Osteocyte (in vitro differentiated cells): Measurements from ENCODE around the gene MYO1F. TPM values are rescaled to one million over a fixed set of nuclear protein-coding genes. Genes with fewer than 3 reads are reported as not detected.
A peak's percentile ranks its signal among the peaks of the same experiment; 100 is the strongest.

Experiments
- DNase-seq: peaks from one replicate; pipeline ENCODE4 v3.0.0; 2021; ENCODE audit warnings: mixed read lengths; ENCODE audit not compliant: unreplicated experiment; ENCODE audit errors: extremely low spot score
- H3K27ac Mint-ChIP-seq: one replicate; pipeline ENCODE4 v1.8.0; 2021; ENCODE audit warnings: mild to moderate bottlenecking, mixed read lengths; ENCODE audit not compliant: unreplicated experiment
- H3K27me3 Mint-ChIP-seq: one replicate; pipeline ENCODE4 v1.8.0; 2021; ENCODE audit warnings: mixed read lengths; ENCODE audit not compliant: unreplicated experiment
- H3K36me3 Mint-ChIP-seq: one replicate; pipeline ENCODE4 v1.8.0; 2021; ENCODE audit warnings: mixed read lengths; ENCODE audit not compliant: unreplicated experiment
- H3K4me1 Mint-ChIP-seq: one replicate; pipeline ENCODE4 v1.8.0; 2021; ENCODE audit warnings: mixed read lengths; ENCODE audit not compliant: unreplicated experiment
- H3K4me3 Mint-ChIP-seq: one replicate; pipeline ENCODE4 v1.8.0; 2021; ENCODE audit warnings: mild to moderate bottlenecking, moderate library complexity, mixed read lengths; ENCODE audit not compliant: unreplicated experiment
- H3K9me3 Mint-ChIP-seq: one replicate; pipeline ENCODE4 v1.8.0; 2021; ENCODE audit warnings: mixed read lengths; ENCODE audit not compliant: unreplicated experiment
- CTCF ChIP-seq: fragments of 200-600 bp; sonication (generic); IDR thresholded peaks from 2 replicates; pipeline ENCODE4 v1.5.0; 2021; ENCODE audit warnings: antibody characterized with exemption, mild to moderate bottlenecking, moderate library complexity
- total RNA-seq: library from RNA; stranded (reverse); gene quantifications from 2 replicates; pipeline ENCODE4 v1.2.1, GENCODE V29; 2021

MYO1F gene
- total RNA-seq, 1 donor from 2014 or later = 0.43 TPM

GRCh38 chr19:8609279-8610040, 32.2 kb upstream of the MYO1F start:
- no peaks in the 10 kb centered on the region for H3K9me3 Mint-ChIP-seq
- peak; percentile 88 for DNase-seq

GRCh38 chr19:8608941-8609278, 31.7 kb upstream of the MYO1F start:
- H3K27ac Mint-ChIP-seq = peak overlapping the region; percentile 76
- no peaks in the 10 kb centered on the region for H3K9me3 Mint-ChIP-seq
- H3K27me3 Mint-ChIP-seq = no peaks in the 10 kb centered on the region
- no peak for DNase-seq
- TF ChIP-seq CTCF = no peak
- peaks cover 12% of the 10 kb centered on the region for H3K36me3 Mint-ChIP-seq
- peaks cover 39% of the 10 kb centered on the region for H3K4me1 Mint-ChIP-seq
- peak overlapping the region; percentile 98 for H3K4me3 Mint-ChIP-seq

More at GRCh38 chr19:8609279-8610040, 32.2 kb upstream of the MYO1F start:
- peak overlapping the region; percentile 98 for H3K4me3 Mint-ChIP-seq
- peaks cover 12% of the 10 kb centered on the region for H3K36me3 Mint-ChIP-seq
- H3K4me1 Mint-ChIP-seq = peaks cover 39% of the 10 kb centered on the region
- H3K27me3 Mint-ChIP-seq = no peaks in the 10 kb centered on the region
- TF ChIP-seq CTCF = peak; percentile 47
- H3K27ac Mint-ChIP-seq = peak overlapping the region; percentile 90

GRCh38 chr19:8607386-8607785, 30.1 kb upstream of the MYO1F start:
- Mint-ChIP-seq H3K27me3 (no peaks in the 10 kb centered on the region), H3K4me1 (peaks cover 39% of the 10 kb centered on the region), H3K9me3 (no peaks in the 10 kb centered on the region), H3K27ac (peak overlapping the region; percentile 76), H3K36me3 (peaks cover 24% of the 10 kb centered on the region), H3K4me3 (peak overlapping the region; percentile 27)
- no peak for TF ChIP-seq CTCF
- no peak for DNase-seq

- Mint-ChIP-seq H3K4me1 (peaks cover 28% of the 10 kb centered on the region), H3K9me3 (no peaks in the 10 kb centered on the region), H3K27me3 (no peaks in the 10 kb centered on the region), H3K36me3 (peaks cover 38% of the 10 kb centered on the region), H3K27ac (no peak overlapping the region), H3K4me3 (no peak overlapping the region)
- TF ChIP-seq CTCF = no peak
- no peak for DNase-seq
Observed at GRCh38 chr19:8605514-8605913, 28.3 kb upstream of the MYO1F start.

GRCh38 chr19:8601796-8602195, 24.6 kb upstream of the MYO1F start:
- TF ChIP-seq CTCF = no peak
- no peak overlapping the region for H3K4me3 Mint-ChIP-seq
- H3K9me3 Mint-ChIP-seq = no peaks in the 10 kb centered on the region
- H3K27me3 Mint-ChIP-seq = no peaks in the 10 kb centered on the region
- peaks cover 5% of the 10 kb centered on the region for H3K4me1 Mint-ChIP-seq
- no peak for DNase-seq
- no peak overlapping the region for H3K27ac Mint-ChIP-seq
- H3K36me3 Mint-ChIP-seq = peaks cover 47% of the 10 kb centered on the region
